IPS-20b (cell line): ENCODE measurements around the gene GBA3.

Experiments used
- H3K27ac ChIP-seq: one replicate; pipeline ENCODE4 v1.5.1; 2013; ENCODE audit warnings: low read length
- H3K27me3 ChIP-seq: 2 replicates; pipeline ENCODE4 v1.6.1; 2013; ENCODE audit warnings: mild to moderate bottlenecking, low read length, inconsistent platforms; ENCODE audit not compliant: insufficient read depth
- H3K36me3 ChIP-seq: 2 replicates; pipeline ENCODE4 v1.6.1; 2013; ENCODE audit warnings: low read depth, mild to moderate bottlenecking, inconsistent platforms, low read length, moderate library complexity; ENCODE audit not compliant: insufficient read depth
- H3K4me1 ChIP-seq: 2 replicates; pipeline ENCODE4 v1.6.1; 2013; ENCODE audit warnings: mild to moderate bottlenecking, control low read depth, inconsistent platforms, low read length, moderate library complexity; ENCODE audit not compliant: insufficient read depth
- H3K4me3 ChIP-seq: 2 replicates; pipeline ENCODE4 v1.5.1; 2013; ENCODE audit warnings: mild to moderate bottlenecking, low read length, inconsistent platforms
- H3K9ac ChIP-seq: 2 replicates; pipeline ENCODE4 v1.6.1; 2013; ENCODE audit warnings: low read depth, mild to moderate bottlenecking, inconsistent platforms, low read length, moderate library complexity
- H3K9me3 ChIP-seq: 2 replicates; pipeline ENCODE4 v1.6.1; 2013; ENCODE audit warnings: mild to moderate bottlenecking, low read depth, low read length, inconsistent platforms; ENCODE audit not compliant: insufficient read depth

The GBA3 gene

GRCh38 chr4:22741744-22742143 is 49.0 kb downstream of the GBA3 start:
- no peak overlapping the region for H3K9ac ChIP-seq
- no peaks in the 10 kb centered on the region for H3K27me3 ChIP-seq
- H3K4me1 ChIP-seq: no peaks in the 10 kb centered on the region
- no peaks in the 10 kb centered on the region for H3K36me3 ChIP-seq
- H3K9me3 ChIP-seq: no peaks in the 10 kb centered on the region
- no peak overlapping the region for H3K4me3 ChIP-seq
- H3K27ac ChIP-seq: no peak overlapping the region

GRCh38 chr4:22743290-22743689 is 50.6 kb downstream of the GBA3 start:
- H3K27ac ChIP-seq: no peak overlapping the region
- H3K9me3 ChIP-seq: no peaks in the 10 kb centered on the region
- no peaks in the 10 kb centered on the region for H3K4me1 ChIP-seq
- no peaks in the 10 kb centered on the region for H3K36me3 ChIP-seq
- H3K9ac ChIP-seq: no peak overlapping the region
- H3K27me3 ChIP-seq: no peaks in the 10 kb centered on the region
- H3K4me3 ChIP-seq: no peak overlapping the region

- Histone ChIP-seq H3K9ac (no peak overlapping the region), H3K9me3 (no peaks in the 10 kb centered on the region), H3K36me3 (no peaks in the 10 kb centered on the region), H3K27me3 (no peaks in the 10 kb centered on the region), H3K4me1 (no peaks in the 10 kb centered on the region), H3K27ac (no peak overlapping the region), H3K4me3 (no peak overlapping the region)
Measured at GRCh38 chr4:22744478-22745062, 51.8 kb downstream of the GBA3 start.

GRCh38 chr4:22745234-22745633 is 52.5 kb downstream of the GBA3 start:
- Histone ChIP-seq H3K27me3 (no peaks in the 10 kb centered on the region), H3K27ac (no peak overlapping the region), H3K9me3 (no peaks in the 10 kb centered on the region), H3K4me3 (no peak overlapping the region), H3K36me3 (no peaks in the 10 kb centered on the region), H3K9ac (no peak overlapping the region), H3K4me1 (no peaks in the 10 kb centered on the region)

- no peaks in the 10 kb centered on the region for H3K36me3 ChIP-seq
- no peak overlapping the region for H3K9ac ChIP-seq
- H3K9me3 ChIP-seq: no peaks in the 10 kb centered on the region
- no peaks in the 10 kb centered on the region for H3K27me3 ChIP-seq
- no peak overlapping the region for H3K4me3 ChIP-seq
- H3K4me1 ChIP-seq: no peaks in the 10 kb centered on the region
- H3K27ac ChIP-seq: no peak overlapping the region
Measured at GRCh38 chr4:22754116-22754515, 61.4 kb downstream of the GBA3 start.

GRCh38 chr4:22762548-22762947 is 69.8 kb downstream of the GBA3 start:
- no peak overlapping the region for H3K27ac ChIP-seq
- H3K27me3 ChIP-seq: no peaks in the 10 kb centered on the region
- no peaks in the 10 kb centered on the region for H3K36me3 ChIP-seq
- H3K4me1 ChIP-seq: peaks cover 3% of the 10 kb centered on the region; the same call in 1 of the 2 replicates
- no peak overlapping the region for H3K4me3 ChIP-seq
- H3K9ac ChIP-seq: no peak overlapping the region
- no peaks in the 10 kb centered on the region for H3K9me3 ChIP-seq

GRCh38 chr4:22764183-22764582 is 71.4 kb downstream of the GBA3 start:
- no peak overlapping the region for H3K9ac ChIP-seq
- H3K4me3 ChIP-seq: no peak overlapping the region
- no peaks in the 10 kb centered on the region for H3K27me3 ChIP-seq
- peaks cover 3% of the 10 kb centered on the region; the same call in 1 of the 2 replicates for H3K4me1 ChIP-seq
- H3K9me3 ChIP-seq: no peaks in the 10 kb centered on the region
- no peaks in the 10 kb centered on the region for H3K36me3 ChIP-seq
- no peak overlapping the region for H3K27ac ChIP-seq

- Histone ChIP-seq H3K27ac (no peak overlapping the region), H3K36me3 (no peaks in the 10 kb centered on the region), H3K4me1 (peaks cover 3% of the 10 kb centered on the region; the same call in 1 of the 2 replicates), H3K9ac (no peak overlapping the region), H3K9me3 (peaks cover 1% of the 10 kb centered on the region; the same call in 1 of the 2 replicates), H3K27me3 (no peaks in the 10 kb centered on the region), H3K4me3 (no peak overlapping the region)
Measured at GRCh38 chr4:22766068-22766467, 73.3 kb downstream of the GBA3 start.

- no peaks in the 10 kb centered on the region for H3K36me3 ChIP-seq
- no peaks in the 10 kb centered on the region for H3K27me3 ChIP-seq
- no peak overlapping the region for H3K4me3 ChIP-seq
- H3K27ac ChIP-seq: no peak overlapping the region
- H3K4me1 ChIP-seq: peaks cover 2% of the 10 kb centered on the region; the same call in 1 of the 2 replicates
- no peak overlapping the region for H3K9ac ChIP-seq
- H3K9me3 ChIP-seq: no peaks in the 10 kb centered on the region
Measured at GRCh38 chr4:22778547-22779163, 85.9 kb downstream of the GBA3 start.

- Histone ChIP-seq H3K4me3 (no peak overlapping the region), H3K36me3 (no peaks in the 10 kb centered on the region), H3K4me1 (peaks cover 2% of the 10 kb centered on the region; the same call in 1 of the 2 replicates), H3K27ac (no peak overlapping the region), H3K9ac (no peak overlapping the region), H3K9me3 (no peaks in the 10 kb centered on the region), H3K27me3 (no peaks in the 10 kb centered on the region)
Measured at GRCh38 chr4:22780317-22780716, 87.6 kb downstream of the GBA3 start.

GRCh38 chr4:22780797-22781196 is 88.1 kb downstream of the GBA3 start:
- no peak overlapping the region for H3K9ac ChIP-seq

GRCh38 chr4:22787753-22788375 is 95.1 kb downstream of the GBA3 start:
- Histone ChIP-seq H3K4me1 (no peaks in the 10 kb centered on the region), H3K27me3 (no peaks in the 10 kb centered on the region), H3K36me3 (no peaks in the 10 kb centered on the region), H3K9ac (no peak overlapping the region), H3K4me3 (no peak overlapping the region), H3K27ac (no peak overlapping the region), H3K9me3 (no peaks in the 10 kb centered on the region)

More at GRCh38 chr4:22780797-22781196, 88.1 kb downstream of the GBA3 start:
- no peaks in the 10 kb centered on the region for H3K27me3 ChIP-seq
- H3K4me3 ChIP-seq: no peak overlapping the region
- H3K4me1 ChIP-seq: peaks cover 2% of the 10 kb centered on the region; the same call in 1 of the 2 replicates
- no peaks in the 10 kb centered on the region for H3K36me3 ChIP-seq
- H3K9me3 ChIP-seq: no peaks in the 10 kb centered on the region
- H3K27ac ChIP-seq: no peak overlapping the region
